ENCODE data around the gene TADA3.

Gene TADA3, protein sequence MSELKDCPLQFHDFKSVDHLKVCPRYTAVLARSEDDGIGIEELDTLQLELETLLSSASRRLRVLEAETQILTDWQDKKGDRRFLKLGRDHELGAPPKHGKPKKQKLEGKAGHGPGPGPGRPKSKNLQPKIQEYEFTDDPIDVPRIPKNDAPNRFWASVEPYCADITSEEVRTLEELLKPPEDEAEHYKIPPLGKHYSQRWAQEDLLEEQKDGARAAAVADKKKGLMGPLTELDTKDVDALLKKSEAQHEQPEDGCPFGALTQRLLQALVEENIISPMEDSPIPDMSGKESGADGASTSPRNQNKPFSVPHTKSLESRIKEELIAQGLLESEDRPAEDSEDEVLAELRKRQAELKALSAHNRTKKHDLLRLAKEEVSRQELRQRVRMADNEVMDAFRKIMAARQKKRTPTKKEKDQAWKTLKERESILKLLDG

GRCh38 chr3:9792405-9793160 is at the start of gene TADA3, which contains the start of gene ARPC4:
TSS of gene TADA3 (minus strand) at chr3:9792473. CDS start at chr3:9791466, 1,007 bp downstream.
TSS of gene ARPC4 (plus strand) at chr3:9793082. CDS start at chr3:9793122, 40 bp downstream.
- peak; percentile 96 for DNase-seq

GRCh38 chr3:9841015-9841414 is 48.7 kb upstream of the TADA3 start:
- no peak for DNase-seq

- DNase-seq: no peak
These were observed 46.6 kb upstream of the TADA3 start for GRCh38 chr3:9838856-9839255.

- no peak for DNase-seq
These were observed 45.7 kb upstream of the TADA3 start for GRCh38 chr3:9837701-9838582.

DNA sequence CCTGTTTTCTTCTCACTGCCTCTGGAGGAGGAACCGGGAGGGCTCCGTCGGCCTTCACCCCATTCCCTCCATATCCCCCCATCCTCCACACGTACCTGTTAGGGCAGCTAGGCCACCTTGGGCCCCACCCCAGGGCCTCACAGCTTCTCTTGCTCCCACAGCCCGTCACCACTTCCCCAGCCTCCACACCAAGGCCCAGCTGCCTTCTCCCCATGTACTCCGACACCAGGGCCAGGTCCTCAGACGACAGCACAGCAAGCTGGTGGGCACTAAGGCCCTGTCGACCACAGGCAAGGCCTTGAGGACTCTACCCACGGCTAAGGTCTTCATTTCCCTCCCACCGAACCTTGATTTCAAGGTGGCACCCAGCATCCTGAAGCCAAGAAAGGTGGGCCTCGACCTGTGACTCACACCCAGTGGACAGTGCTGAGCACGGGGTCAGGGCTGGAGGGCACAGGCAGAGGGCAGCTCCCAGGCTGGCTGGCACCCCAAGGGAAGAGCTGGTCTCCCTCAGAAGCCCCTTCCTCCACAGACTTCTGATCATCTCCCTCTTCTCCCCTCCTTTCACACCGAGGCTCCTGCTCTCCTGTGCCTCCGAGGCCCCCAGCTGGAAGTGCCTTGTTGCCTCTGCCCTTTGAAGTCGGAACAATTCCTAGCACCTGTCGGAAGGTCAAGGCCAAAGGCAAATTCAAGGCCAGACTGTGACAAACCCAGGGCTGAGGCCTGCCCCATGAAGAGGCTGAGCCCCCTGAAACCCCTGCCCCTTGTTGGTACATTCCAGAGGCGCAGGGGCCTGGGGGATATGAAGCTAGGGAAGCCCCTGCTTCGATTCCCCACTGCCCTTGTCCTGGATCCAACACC is 42.5 kb upstream of the TADA3 start:
- no peak for DNase-seq

GRCh38 chr3:9833078-9833477 is 40.8 kb upstream of the TADA3 start:
- no peak for DNase-seq

DNA sequence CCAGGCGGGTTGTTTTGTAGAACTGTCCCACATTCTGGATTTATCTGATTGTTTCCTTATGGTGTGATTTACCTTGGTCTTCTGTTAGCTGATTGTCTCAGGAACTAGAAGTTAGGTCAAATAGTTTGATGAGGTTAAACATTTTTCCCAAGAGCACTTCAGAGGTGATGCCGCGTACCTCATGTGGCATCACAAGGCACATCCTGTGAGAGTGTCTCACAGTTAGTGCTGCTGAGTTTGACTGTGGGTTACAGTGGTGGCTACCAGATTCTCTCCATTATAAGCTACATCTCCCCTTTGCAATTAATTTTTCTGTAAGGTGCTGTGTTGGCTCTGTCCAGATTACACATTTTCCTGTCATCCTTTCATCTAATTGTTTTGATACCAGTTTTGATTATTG is 39.0 kb upstream of the TADA3 start:
- no peak for DNase-seq

DNA sequence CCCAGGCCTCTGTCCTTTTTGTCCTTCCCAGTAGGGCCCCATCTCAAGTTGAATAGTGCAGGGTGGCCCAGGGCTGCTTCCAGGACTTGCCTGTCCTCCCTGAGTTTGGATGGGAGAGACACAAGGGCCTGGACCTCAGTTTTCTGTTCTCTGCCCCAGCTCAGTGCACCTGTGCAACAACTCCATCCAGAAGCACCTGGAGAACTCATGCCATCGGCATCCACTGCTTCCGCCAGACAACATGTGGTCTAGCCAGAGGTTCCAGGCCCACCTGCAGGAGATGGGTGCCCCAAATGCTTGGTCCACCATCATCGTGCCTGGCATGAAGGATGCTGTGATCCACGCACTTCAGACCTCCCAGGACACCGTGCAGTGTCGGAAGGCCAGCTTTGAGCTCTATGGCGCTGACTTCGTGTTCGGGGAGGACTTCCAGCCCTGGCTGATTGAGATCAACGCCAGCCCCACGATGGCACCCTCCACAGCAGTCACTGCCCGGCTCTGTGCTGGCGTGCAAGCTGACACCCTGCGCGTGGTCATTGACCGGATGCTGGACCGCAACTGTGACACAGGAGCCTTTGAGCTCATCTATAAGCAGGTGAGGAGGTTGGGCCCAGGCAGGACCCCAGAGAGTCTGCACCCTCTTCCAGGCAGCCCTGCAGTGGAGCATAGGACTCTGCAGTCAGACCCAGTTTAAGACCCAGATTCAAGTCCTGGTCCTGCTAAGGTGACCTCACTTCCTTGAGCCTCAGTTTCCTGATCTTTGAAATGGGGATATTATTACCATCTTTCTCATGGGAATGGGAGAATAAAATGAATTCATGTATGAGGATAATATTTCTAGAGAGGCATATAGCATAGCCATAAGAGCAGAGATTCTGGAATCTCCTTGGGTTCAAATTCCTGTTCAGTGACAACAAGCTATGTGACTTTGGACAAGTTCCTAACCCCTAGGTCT is 36.8 kb upstream of the TADA3 start:
- no peak for DNase-seq

GRCh38 chr3:9826815-9827573 is 34.7 kb upstream of the TADA3 start:
- DNase-seq: no peak

GRCh38 chr3:9825451-9826040 is 33.3 kb upstream of the TADA3 start:
- no peak for DNase-seq

GRCh38 chr3:9820946-9821345 is 28.7 kb upstream of the TADA3 start:
- DNase-seq: no peak

DNA sequence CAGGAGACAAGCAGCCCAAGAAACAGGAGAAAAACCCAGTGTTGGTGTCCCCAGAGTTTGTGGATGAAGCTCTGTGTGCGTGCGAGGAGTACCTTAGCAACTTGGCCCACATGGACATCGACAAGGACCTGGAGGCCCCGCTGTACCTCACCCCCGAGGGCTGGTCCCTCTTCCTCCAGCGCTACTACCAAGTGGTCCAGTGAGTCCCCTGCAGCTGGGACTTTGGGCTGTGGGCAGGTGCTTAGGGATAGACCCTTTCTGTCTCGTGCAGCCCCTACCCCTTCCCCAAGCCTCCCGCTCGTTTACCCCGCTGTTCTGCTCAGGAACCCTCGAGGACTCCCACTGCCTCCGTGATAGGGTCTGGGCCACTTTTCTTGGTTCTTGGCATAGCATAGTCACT is 28.3 kb upstream of the TADA3 start:
- no peak for DNase-seq

DNA sequence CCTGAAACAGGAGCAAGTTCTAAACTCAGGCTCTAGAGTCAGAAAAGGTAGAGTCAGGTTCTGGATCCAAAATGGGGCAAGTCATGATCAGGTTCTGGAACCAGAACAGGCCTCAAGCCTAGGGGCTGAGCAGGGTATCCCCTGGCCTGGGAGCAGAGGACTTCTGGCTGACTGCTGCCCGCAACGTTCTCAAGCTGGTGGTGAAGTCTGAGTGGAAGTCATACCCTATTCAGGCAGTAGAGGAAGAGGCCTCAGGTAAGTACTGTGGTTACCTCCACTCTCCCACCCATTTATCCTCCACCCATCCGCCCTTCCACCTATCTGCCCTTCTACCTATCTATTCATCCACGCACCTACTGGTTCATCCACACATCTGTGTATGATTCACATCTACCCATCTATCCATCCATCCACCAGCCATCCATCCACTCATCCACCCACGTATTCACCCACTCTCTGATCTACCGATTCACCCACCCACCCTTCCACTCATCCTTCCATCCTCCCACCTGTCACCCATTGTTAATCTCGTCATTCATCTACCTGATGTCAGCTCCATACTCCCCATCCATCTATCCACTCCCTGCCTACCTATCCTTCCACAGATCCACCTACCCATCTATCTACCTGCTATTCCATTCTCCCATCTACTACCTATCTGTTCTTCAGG is 26.5 kb upstream of the TADA3 start:
- no peak for DNase-seq

- DNase-seq: no peak
These were observed 25.2 kb upstream of the TADA3 start for GRCh38 chr3:9817436-9817835.

DNA sequence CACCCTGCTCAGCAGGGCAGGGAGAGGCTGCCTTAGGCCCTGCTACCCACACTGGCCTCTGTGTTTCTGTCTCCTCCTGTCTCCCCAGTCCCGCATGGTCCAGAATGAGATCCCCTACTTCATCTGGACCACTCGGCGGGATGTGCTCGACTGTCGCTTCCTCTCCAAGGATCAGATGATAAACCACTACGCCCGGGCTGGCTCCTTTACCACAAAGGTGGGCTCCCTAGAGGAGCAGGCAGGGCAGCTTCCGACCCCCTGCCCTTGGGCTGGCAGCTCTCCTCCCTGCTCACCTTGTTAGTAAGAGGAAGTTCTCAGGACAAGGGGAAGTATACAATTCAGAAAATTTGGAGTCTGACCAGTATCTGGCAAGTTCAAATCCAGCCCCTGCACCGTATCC is 23.7 kb upstream of the TADA3 start:
- DNase-seq: no peak

DNA sequence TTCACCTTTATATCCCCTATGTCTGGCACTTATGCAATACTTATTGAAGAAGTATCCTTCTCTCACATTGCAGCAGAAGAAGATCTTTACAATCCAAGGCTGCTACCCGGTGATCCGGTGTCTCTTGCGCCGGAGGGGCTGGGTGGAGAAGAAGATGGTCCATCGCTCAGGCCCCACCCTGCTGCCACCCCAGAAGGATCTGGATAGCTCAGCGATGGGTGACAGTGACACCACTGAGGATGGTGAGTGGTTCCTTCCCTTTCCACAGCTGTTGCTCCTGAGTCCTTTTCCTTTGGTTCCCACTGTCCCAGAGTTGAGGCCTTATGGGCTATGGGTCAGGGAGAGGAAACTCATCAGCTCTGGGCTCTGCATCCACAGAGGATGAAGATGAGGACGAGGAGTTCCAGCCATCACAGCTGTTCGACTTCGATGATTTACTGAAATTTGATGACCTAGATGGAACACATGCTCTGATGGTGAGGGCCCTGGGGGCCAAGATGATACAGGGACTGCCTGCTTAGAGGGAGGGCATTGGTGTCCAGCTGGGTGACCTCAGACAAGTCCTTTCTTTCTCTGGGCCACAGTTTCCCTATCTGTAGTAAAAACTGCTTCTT is 20.7 kb upstream of the TADA3 start:
- no peak for DNase-seq

DNA sequence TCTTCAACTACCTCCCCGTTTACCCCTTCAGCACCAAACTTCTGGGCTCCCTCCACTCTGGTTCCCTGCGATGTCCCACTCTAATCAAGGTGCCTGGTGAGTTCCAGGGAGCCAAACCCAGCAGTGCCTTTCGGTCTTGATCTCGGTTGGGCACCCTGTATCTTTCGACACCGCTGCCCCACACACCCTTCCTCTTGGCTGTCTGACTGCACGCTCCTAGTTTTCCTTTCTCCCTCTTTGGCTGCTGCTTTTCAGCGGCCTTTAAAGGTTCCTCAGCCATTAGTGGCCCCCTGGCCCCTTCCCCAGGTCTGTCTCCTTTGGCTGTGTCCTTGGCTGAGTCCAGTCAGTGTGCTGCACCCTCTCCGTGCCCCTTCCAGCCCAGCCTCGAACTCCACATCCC is 18.6 kb upstream of the TADA3 start:
- DNase-seq: no peak

DNA sequence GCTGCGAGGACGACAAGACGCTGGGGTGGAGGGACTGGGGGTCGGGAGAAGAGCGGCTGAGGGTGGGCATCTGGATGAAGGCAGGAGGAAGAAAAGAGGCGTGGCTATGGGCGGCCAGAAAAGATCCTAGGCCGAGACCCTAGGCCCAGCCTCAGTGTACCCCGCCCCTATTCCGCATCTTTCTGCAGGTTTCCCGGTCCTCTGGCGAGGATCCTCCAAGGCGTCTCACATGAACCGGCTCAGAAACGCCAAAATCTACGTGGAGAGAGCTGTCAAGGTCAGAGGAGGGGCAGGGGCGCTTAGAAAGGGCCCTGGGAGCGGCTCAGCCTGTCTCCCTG is 18.1 kb upstream of the TADA3 start:
- DNase-seq: no peak

All from right forelimb (tissue), 1 donor.